ENCODE results near the gene CAMTA1. TPM values are rescaled to one million over a fixed set of nuclear protein-coding genes. Genes with fewer than 3 reads are reported as not detected.

The CAMTA1 gene
- total and polyA plus RNA-seq, 4 donors = 18.0 to 93.5 (median 35.8) TPM

- Histone ChIP-seq H3K27ac (ENCODE audit: low read depth in 1 of 2, low read length in 2 of 2) (no peak overlapping the region), H3K4me1 (ENCODE audit: control insufficient read depth in 4 of 4, insufficient read depth in 4 of 4, low read length in 3 of 4) (no peaks in the 10 kb centered on the region), H3K4me3 (ENCODE audit: low read depth in 1 of 3, low read length in 3 of 3) (no peak overlapping the region), H3K9ac (ENCODE audit: low read depth in 1 of 2, low read length in 2 of 2) (no peak overlapping the region), H3K36me3 (ENCODE audit: control insufficient read depth in 4 of 4, insufficient read depth in 3 of 4, low read depth in 1 of 4, low read length in 3 of 4) (no peaks in the 10 kb centered on the region), H3K9me3 (ENCODE audit: control insufficient read depth in 4 of 4, low read length in 3 of 4) (no peaks in the 10 kb centered on the region), H3K27me3 (ENCODE audit: control insufficient read depth in 4 of 4, insufficient read depth in 4 of 4, low read length in 3 of 4) (no peaks in the 10 kb centered on the region)
- no peak for DNase-seq (ENCODE audit: low spot score)
- TF ChIP-seq YY1 (IDR thresholded peaks at IDR 0.05) (no peak), SP1 (IDR thresholded peaks at IDR 0.05) (no peak), FOXA2 (IDR thresholded peaks at IDR 0.05) (no peak), JUND (IDR thresholded peaks at IDR 0.05) (no peak), CTCF (IDR thresholded peaks at IDR 0.05; ENCODE audit: low read depth, low read length, missing input control) (no peak), RAD21 (IDR thresholded peaks at IDR 0.05) (no peak), EGR1 (IDR thresholded peaks at IDR 0.05; ENCODE audit: low read depth in 2 of 2) (no peak), HNF4A (conservative IDR thresholded peaks at IDR 0.05) (no peak), MAX (IDR thresholded peaks at IDR 0.05) (no peak), NR2F2 (IDR thresholded peaks at IDR 0.05) (no peak), RXRA (IDR thresholded peaks at IDR 0.05) (no peak), GABPA (IDR thresholded peaks at IDR 0.05 in 1 of 2, conservative IDR thresholded peaks at IDR 0.05 in 1 of 2) (no peak), REST (IDR thresholded peaks at IDR 0.05) (no peak), ZBTB33 (IDR thresholded peaks at IDR 0.05) (no peak), ATF3 (IDR thresholded peaks at IDR 0.05) (no peak), FOXA1 (IDR thresholded peaks at IDR 0.05) (no peak), TAF1 (conservative IDR thresholded peaks at IDR 0.05) (no peak), HNF4G (IDR thresholded peaks at IDR 0.05) (no peak)
Observed at GRCh38 chr1:7607097-7607496, 821.8 kb downstream of the CAMTA1 start.

Measured in liver (tissue), 9 donors.